ENCODE data around the gene ETS2. TPM values are rescaled to one million over a fixed set of nuclear protein-coding genes. Genes with fewer than 3 reads are reported as not detected.

Gene ETS2
- total and polyA plus RNA-seq, 12 donors: 15.1 to 66.8 (median 44.6) TPM

DNA sequence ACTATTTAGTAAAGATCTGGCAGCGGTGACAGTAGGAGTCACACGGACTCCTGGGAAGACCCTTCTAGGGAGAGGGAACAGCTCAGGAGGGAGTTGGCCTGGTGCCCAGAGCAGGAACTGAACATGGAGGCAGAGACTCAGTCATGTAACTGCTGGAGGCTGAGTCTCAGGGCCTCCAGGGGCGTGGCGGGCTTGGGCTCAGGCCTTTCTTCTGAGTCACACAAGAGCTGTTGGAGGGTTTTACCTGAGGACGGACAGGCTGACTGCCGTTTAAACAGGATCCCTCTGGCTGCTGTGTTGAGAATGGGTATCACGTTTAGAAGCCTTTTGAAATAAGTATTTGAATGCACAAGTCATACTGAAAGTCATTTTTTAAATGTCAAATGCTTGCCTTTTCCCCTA lies 7.2 kb upstream of the ETS2 start:
- no peaks in the 10 kb centered on the region for H3K9me3 ChIP-seq (replicated peaks in 1 of 3)
- H3K4me1 ChIP-seq (replicated peaks in 1 of 2): no peaks in the 10 kb centered on the region
- DNase-seq: no peak
- H3K4me3 ChIP-seq: no peak overlapping the region
- intact Hi-C loops (cut with DNase I): no loop called here
- 73 to 81% (median 77%) methylated on average over 7 of the region's 7 CpGs for WGBS, 4 donors
- no peaks in the 10 kb centered on the region for H3K36me3 ChIP-seq (replicated peaks in 1 of 2)
- no peak overlapping the region for H3K27ac ChIP-seq
- TF ChIP-seq CTCF (IDR thresholded peaks at IDR 0.05): no peak
- no peak for TF ChIP-seq POLR2A (IDR thresholded peaks at IDR 0.05)
- H3K27me3 ChIP-seq: no peaks in the 10 kb centered on the region

GRCh38 chr21:38800046-38800758 lies 5.5 kb upstream of the ETS2 start:
- no peak overlapping the region for H3K4me3 ChIP-seq
- DNase-seq: no peak
- no peaks in the 10 kb centered on the region for H3K9me3 ChIP-seq (replicated peaks in 1 of 3)
- TF ChIP-seq CTCF (IDR thresholded peaks at IDR 0.05) (no peak), POLR2A (IDR thresholded peaks at IDR 0.05) (no peak)
- no peaks in the 10 kb centered on the region for H3K27me3 ChIP-seq
- WGBS, 4 donors: 76 to 87% (median 84%) methylated on average over 5 of the region's 5 CpGs
- peaks cover 0 to 8% of the 10 kb centered on the region in 2 donors for H3K4me1 ChIP-seq (replicated peaks in 1 of 2)
- intact Hi-C loops (cut with DNase I): loop anchor here (10.0 kb wide), 3 partner anchors 65 to 325 kb away; no protein-coding TSS in a partner anchor
- H3K27ac ChIP-seq: no peak overlapping the region
- no peaks in the 10 kb centered on the region for H3K36me3 ChIP-seq (replicated peaks in 1 of 2)

GRCh38 chr21:38800924-38801744 lies 4.6 kb upstream of the ETS2 start:
- WGBS, 4 donors: 79 to 87% (median 85%) methylated on average over 12 of the region's 12 CpGs
- Histone ChIP-seq H3K36me3 (replicated peaks in 1 of 2) (no peaks in the 10 kb centered on the region), H3K9me3 (replicated peaks in 1 of 3) (no peaks in the 10 kb centered on the region), H3K4me3 (no peak overlapping the region), H3K4me1 (replicated peaks in 1 of 2) (peaks cover 0 to 10% of the 10 kb centered on the region in 2 donors), H3K27me3 (no peaks in the 10 kb centered on the region), H3K27ac (no peak overlapping the region)
- TF ChIP-seq CTCF (IDR thresholded peaks at IDR 0.05) (no peak), POLR2A (IDR thresholded peaks at IDR 0.05) (no peak)
- intact Hi-C loops (cut with DNase I): loop anchor here (10.0 kb wide), 3 partner anchors 66 to 324 kb away; no protein-coding TSS in a partner anchor
- DNase-seq: no peak
